Peyer's patch (tissue), 4 donors: Measurements from ENCODE around the gene STK16.

Experiments used
- POLR2A ChIP-seq, 2 donors: fragments of 450-650 bp; IDR thresholded peaks; one replicate each; pipeline ENCODE4 v1.5.1; 2017; ENCODE audit warnings: antibody characterized with exemption in 2 of 2, mild to moderate bottlenecking in 2 of 2, moderate library complexity in 2 of 2
- TF ChIP-seq, protein P1 (sequence below), 6 experiments: fragments of 450-650 bp in 4 of 6; fragments of 200-600 bp in 2 of 6; sonication (generic) in 1 of 6; IDR thresholded peaks; one replicate each; pipeline ENCODE4 v1.5.1; 2017 to 2019; ENCODE audit warnings: antibody characterized with exemption in 6 of 6, mild to moderate bottlenecking in 3 of 6, moderate library complexity in 1 of 6

GRCh38 chr2:219252570-219252899 is 7.3 kb downstream of the STK16 start:
- no peak for TF ChIP-seq POLR2A (IDR thresholded peaks at IDR 0.05)
- TF ChIP-seq, protein P1, sequence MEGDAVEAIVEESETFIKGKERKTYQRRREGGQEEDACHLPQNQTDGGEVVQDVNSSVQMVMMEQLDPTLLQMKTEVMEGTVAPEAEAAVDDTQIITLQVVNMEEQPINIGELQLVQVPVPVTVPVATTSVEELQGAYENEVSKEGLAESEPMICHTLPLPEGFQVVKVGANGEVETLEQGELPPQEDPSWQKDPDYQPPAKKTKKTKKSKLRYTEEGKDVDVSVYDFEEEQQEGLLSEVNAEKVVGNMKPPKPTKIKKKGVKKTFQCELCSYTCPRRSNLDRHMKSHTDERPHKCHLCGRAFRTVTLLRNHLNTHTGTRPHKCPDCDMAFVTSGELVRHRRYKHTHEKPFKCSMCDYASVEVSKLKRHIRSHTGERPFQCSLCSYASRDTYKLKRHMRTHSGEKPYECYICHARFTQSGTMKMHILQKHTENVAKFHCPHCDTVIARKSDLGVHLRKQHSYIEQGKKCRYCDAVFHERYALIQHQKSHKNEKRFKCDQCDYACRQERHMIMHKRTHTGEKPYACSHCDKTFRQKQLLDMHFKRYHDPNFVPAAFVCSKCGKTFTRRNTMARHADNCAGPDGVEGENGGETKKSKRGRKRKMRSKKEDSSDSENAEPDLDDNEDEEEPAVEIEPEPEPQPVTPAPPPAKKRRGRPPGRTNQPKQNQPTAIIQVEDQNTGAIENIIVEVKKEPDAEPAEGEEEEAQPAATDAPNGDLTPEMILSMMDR (IDR thresholded peaks at IDR 0.05): no peak
